Measurements from ENCODE around the gene ADGRL1. TPM values are rescaled to one million over a fixed set of nuclear protein-coding genes. Genes with fewer than 3 reads are reported as not detected.
A peak's percentile ranks its signal among the peaks of the same experiment; 100 is the strongest.
"Not testable (repeated sequence)": the region's sequence is repeated elsewhere in the genome, so short reads cannot be mapped to it uniquely, and the experiment has no call there.

The ADGRL1 gene
- total RNA-seq, 3 donors from 2014 or later = 29.2 to 54.6 (median 35.8) TPM

DNA sequence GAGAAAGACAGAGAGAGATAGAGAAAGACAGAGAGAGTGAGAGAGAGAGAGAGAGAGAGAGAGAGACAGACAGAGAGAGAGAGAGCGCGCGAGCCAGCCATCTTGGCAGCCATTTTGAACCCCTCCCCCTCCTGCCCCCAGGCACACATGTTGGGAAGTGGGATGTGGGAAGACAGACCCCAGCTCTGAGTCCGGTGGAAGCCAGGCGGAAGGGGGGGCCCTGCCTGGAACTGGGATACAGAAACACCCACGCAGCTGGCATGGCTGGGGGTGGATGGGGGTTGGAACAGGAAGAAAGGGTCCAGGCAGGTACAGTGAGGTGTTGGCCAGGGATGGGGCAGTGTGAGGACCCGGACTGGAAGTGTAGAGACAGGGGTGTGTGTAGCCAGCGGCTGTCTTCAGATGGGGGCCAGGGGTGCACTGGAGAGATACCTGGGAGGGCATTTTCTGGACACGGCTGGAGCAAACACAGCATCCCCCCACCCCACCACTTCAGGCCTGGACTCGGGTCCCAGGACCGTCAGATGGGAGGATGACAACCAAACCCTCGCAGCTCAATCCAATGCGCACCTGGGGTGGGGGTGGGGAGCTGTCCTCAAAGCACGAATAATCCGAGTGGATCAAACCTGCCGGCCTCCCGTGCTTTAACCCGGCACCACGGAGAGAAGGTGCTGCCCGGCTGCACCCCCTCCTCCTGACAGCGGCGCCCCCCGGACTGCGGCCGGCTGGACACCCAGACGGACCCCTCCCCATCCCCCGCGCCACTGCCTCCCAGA, 1.1 kb downstream of the ADGRL1 start:
- H3K36me3 ChIP-seq (ENCODE audit: low read depth); DNase-seq; ATAC-seq; H3K9me3 ChIP-seq; intact Hi-C loops (cut with DNase I, micrococcal nuclease): not testable (repeated sequence)
- Histone ChIP-seq H3K4me1 (ENCODE audit: low read depth) (peaks cover 14% of the 10 kb centered on the region), H3K4me3 (peak overlapping the region; percentile 14)

DNA sequence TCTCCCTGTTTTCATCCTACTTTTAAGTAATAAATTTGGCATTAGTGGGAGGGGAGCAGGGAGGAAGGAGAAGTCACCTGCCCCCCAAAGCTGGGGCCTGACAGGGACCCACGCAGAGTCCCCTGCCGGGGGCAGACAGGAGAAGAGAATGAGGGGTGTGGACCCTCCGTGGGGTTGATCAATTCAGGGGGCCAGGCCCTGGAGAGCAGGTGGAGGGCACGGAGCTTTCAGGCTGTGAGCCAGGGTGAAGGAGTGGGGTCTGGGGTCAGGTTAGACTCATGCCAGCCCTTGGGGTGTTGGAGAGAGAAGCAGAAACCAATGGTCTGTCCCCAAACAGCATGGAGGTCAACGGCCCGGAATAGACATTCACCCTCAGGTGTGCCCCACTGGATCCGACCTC, 1.8 kb downstream of the ADGRL1 start:
- ATAC-seq; H3K4me3 ChIP-seq; H3K9me3 ChIP-seq; DNase-seq; intact Hi-C loops (cut with DNase I, micrococcal nuclease); H3K36me3 ChIP-seq (ENCODE audit: low read depth): not testable (repeated sequence)
- peaks cover 14% of the 10 kb centered on the region for H3K4me1 ChIP-seq (ENCODE audit: low read depth)

DNA sequence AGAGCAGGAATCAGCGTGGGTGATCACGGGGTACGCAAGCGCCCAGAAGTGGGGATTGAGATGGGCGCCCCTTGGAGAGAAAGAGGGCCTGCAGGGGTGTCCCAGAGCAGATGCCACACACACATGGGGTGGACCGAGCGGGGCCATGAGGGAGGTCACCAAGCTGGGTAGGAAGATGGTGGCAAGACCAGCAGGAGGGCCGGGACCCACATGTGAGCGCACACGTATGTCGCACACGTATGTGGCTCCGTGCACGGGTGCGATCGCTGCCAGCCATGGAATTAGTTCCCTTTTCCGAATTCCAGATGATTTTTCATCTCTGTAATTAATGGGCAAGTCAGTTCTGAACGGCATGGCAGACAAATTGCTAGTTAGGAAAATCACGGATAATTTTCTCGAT, 2.2 kb downstream of the ADGRL1 start:
- H3K4me3 ChIP-seq; ATAC-seq; intact Hi-C loops (cut with DNase I, micrococcal nuclease); H3K9me3 ChIP-seq; DNase-seq; H3K36me3 ChIP-seq (ENCODE audit: low read depth): not testable (repeated sequence)
- H3K4me1 ChIP-seq (ENCODE audit: low read depth) = peaks cover 14% of the 10 kb centered on the region

DNA sequence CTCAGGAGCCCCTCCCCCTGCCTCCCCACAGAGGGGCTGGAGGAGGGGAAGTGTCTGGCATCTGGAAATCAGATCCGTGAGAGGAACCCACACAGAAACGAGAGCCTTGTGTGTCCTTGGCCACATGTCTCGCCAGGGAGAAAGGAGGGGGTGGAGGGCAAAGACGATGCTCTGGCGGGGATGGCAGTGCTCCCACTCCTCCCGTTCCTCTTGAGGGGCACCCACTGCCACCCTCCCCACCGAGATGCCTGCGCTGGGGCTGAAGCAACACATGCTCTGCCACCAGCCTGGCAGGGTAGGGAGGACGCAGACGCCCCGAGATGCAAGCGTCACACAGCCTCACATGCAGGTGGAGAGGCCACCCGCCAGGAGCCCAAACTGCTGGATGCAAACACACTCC, 2.8 kb downstream of the ADGRL1 start:
- Histone ChIP-seq H3K4me1 (ENCODE audit: low read depth) (peaks cover 14% of the 10 kb centered on the region), H3K4me3 (no peak overlapping the region), H3K36me3 (ENCODE audit: low read depth) (no peaks in the 10 kb centered on the region), H3K9me3 (no peaks in the 10 kb centered on the region)
- ATAC-seq (no peak), DNase-seq (no peak)
- intact Hi-C loops (cut with DNase I, micrococcal nuclease) = no loop called here
- TF ChIP-seq, protein P1, sequence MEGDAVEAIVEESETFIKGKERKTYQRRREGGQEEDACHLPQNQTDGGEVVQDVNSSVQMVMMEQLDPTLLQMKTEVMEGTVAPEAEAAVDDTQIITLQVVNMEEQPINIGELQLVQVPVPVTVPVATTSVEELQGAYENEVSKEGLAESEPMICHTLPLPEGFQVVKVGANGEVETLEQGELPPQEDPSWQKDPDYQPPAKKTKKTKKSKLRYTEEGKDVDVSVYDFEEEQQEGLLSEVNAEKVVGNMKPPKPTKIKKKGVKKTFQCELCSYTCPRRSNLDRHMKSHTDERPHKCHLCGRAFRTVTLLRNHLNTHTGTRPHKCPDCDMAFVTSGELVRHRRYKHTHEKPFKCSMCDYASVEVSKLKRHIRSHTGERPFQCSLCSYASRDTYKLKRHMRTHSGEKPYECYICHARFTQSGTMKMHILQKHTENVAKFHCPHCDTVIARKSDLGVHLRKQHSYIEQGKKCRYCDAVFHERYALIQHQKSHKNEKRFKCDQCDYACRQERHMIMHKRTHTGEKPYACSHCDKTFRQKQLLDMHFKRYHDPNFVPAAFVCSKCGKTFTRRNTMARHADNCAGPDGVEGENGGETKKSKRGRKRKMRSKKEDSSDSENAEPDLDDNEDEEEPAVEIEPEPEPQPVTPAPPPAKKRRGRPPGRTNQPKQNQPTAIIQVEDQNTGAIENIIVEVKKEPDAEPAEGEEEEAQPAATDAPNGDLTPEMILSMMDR (IDR thresholded peaks at IDR 0.05) = no peak

DNA sequence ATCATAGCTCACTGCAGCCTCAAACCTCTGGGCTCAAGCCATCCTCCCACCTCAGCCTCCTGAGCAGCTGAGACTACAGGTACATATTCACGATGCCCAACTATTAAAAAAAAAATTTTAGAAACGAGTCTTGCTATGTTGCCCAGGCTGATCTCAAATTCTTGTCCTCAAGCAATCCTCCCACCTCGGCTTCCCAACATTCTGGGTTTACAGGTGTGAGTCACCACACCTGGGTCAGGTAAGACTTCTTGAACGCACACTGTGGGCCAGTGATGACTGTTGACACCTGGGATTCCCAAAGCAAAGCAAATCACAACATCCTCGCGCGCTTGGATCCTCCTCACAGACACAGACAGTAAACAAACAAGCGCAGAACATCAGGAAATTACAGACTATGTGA, 4.5 kb downstream of the ADGRL1 start:
- intact Hi-C loops (cut with DNase I, micrococcal nuclease); ATAC-seq: not testable (repeated sequence)

DNA sequence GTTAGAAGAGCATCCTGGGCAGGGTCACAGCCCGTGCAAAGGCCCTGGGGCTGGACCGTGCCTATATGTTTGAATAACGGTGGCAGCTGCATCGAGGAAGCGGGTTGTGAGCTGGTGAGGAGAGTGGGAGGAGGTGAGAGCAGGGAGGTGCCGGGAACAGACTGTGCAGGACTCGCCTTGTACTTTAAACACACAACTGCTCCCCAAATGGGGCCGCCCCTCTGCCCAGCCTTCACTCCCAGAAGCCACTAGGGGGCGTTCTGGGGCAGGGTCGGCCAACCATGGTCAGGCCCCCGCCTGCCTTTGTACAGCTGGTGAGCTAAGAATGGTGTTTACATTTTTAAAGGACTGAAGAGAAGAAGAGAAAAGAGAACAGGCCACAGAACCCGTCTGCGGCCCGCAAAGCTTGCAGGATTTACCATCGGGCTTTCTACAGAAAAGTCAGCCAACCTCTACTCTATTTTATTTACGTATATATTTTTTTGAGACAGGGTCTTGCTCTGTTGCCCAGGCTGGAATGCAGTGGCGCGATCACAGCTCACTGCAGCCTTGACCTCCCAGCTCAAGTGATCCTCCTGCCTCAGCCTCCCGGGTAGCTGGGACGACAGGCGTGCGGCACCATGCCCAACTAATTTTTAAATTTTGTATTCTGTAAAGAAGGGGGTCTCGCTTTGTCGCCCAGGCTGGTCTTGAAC, 5.7 kb downstream of the ADGRL1 start:
- DNase-seq (peak; percentile 55 to 71 (median 71)), ATAC-seq (peak; percentile 88)
- H3K4me1 ChIP-seq (ENCODE audit: low read depth); H3K36me3 ChIP-seq (ENCODE audit: low read depth); H3K4me3 ChIP-seq; intact Hi-C loops (cut with DNase I, micrococcal nuclease); H3K9me3 ChIP-seq: not testable (repeated sequence)
- TF ChIP-seq, protein P1 (IDR thresholded peaks at IDR 0.05) = peak; percentile 49

More for the DNA sequence above, 4.5 kb downstream of the ADGRL1 start:
- H3K4me1 ChIP-seq (ENCODE audit: low read depth); DNase-seq; H3K36me3 ChIP-seq (ENCODE audit: low read depth); H3K9me3 ChIP-seq; H3K4me3 ChIP-seq: not testable (repeated sequence)

DNA sequence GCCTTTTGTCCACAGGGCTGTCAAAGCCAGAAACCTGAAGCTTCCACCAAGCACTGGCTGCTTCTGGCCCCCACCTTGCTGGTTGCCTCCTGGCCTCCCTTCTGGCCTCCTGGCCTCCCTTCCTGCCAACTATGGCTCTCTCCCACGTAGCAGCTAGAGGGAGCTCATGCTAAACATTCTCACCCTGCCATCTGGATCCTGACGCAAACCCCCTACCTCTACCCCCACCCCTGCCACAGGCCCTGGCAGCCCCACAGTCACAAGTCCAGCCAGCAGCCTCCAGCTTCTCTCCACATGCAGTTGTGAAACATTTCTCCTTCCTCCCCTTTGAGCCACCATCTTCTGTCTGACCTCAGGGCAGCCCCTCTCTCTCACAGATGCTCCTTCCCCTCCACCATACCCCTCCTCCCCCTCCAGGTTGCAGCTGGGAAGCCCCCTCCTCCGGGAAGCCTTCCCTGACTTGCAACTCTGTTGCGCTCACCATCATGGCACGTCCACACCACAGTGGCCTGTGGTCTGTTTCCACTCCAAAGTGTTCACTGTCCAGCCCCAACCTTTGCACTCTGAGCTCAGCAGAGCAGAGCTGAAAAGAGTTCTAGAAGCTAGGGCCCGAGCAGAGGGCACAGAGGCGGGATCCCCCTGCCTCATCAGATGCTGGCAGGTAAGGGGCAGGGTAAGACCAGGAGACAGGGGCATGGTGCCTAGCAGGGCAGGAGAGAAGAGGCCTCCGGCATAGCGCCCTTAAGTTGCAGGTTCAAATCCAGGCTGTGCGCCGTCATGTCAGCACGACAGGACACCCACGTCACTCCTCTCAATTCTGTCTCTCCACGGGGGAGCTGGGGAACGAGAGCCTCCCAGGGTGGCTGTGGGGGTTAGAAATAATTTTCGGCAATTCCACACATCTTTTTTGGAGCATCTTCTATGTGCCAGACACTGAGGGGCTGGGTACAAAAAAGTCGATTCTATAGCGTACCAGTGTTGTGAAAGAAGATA, 7.3 kb downstream of the ADGRL1 start:
- no peaks in the 10 kb centered on the region for H3K9me3 ChIP-seq
- intact Hi-C loops (cut with DNase I, micrococcal nuclease) = no loop called here
- no peak for ATAC-seq
- H3K4me3 ChIP-seq = no peak overlapping the region
- no peaks in the 10 kb centered on the region for H3K36me3 ChIP-seq (ENCODE audit: low read depth)
- TF ChIP-seq, protein P1 (IDR thresholded peaks at IDR 0.05) = no peak
- DNase-seq = no peak
- H3K4me1 ChIP-seq (ENCODE audit: low read depth) = peaks cover 5% of the 10 kb centered on the region

Measured in mucosa of descending colon (tissue), 3 donors.